Nephron progenitor cell (in vitro differentiated cells): ENCODE measurements around the gene OR7G3.

Experiments
- DNase-seq: peaks from one replicate; pipeline ENCODE4 v3.0.0; 2021
- H3K27ac Mint-ChIP-seq: 2 replicates; pipeline ENCODE4 v1.8.0; 2021; ENCODE audit warnings: mild to moderate bottlenecking, moderate library complexity, mixed read lengths
- H3K27me3 Mint-ChIP-seq: 2 replicates; pipeline ENCODE4 v1.8.0; 2021; ENCODE audit warnings: mild to moderate bottlenecking, low read depth, mixed read lengths; ENCODE audit not compliant: poor library complexity
- H3K36me3 Mint-ChIP-seq: 2 replicates; pipeline ENCODE4 v1.8.0; 2021; ENCODE audit warnings: low read depth, mixed read lengths
- H3K4me1 Mint-ChIP-seq: 2 replicates; pipeline ENCODE4 v1.8.0; 2021; ENCODE audit warnings: mixed read lengths
- H3K4me3 Mint-ChIP-seq: 2 replicates; pipeline ENCODE4 v1.8.0; 2021; ENCODE audit warnings: mild to moderate bottlenecking, moderate library complexity, mixed read lengths
- H3K9me3 Mint-ChIP-seq: 2 replicates; pipeline ENCODE4 v1.8.0; 2021; ENCODE audit warnings: mild to moderate bottlenecking, moderate library complexity, mixed read lengths
- CTCF ChIP-seq: fragments of 200-600 bp; sonication (generic); IDR thresholded peaks from 2 replicates; pipeline ENCODE4 v1.5.0; 2021; ENCODE audit warnings: antibody characterized with exemption

OR7G3 gene

GRCh38 chr19:9107375-9107774 is 19.4 kb downstream of the OR7G3 start, which contains the start of gene OR7G2:
Gene OR7G2 (minus strand): TSS chr19:9107475. CDS start chr19:9103243, 4,232 bp downstream.
- no peak for DNase-seq
- Mint-ChIP-seq H3K4me1 (no peaks in the 10 kb centered on the region), H3K4me3 (no peak within 1 kb of the TSS), H3K9me3 (peaks cover 73% of the 10 kb centered on the region), H3K36me3 (no peaks in the 10 kb centered on the region), H3K27ac (no peak within 1 kb of the TSS), H3K27me3 (peaks cover 3% of the 10 kb centered on the region)
- TF ChIP-seq CTCF: no peak

GRCh38 chr19:9086761-9087160 is 40.0 kb downstream of the OR7G3 start, which contains the start of gene OR1M1:
Gene OR1M1 (plus strand): TSS chr19:9087061. CDS start chr19:9093245, 6,184 bp downstream.
- Mint-ChIP-seq H3K9me3 (peaks cover 36% of the 10 kb centered on the region), H3K36me3 (no peaks in the 10 kb centered on the region), H3K4me3 (no peak within 1 kb of the TSS), H3K4me1 (no peaks in the 10 kb centered on the region), H3K27me3 (peaks cover 16% of the 10 kb centered on the region), H3K27ac (no peak within 1 kb of the TSS)
- TF ChIP-seq CTCF: no peak
- DNase-seq: no peak

GRCh38 chr19:9078651-9079050 is 48.1 kb downstream of the OR7G3 start:
- H3K4me3 Mint-ChIP-seq: no peak overlapping the region
- no peak for TF ChIP-seq CTCF
- H3K9me3 Mint-ChIP-seq: no peaks in the 10 kb centered on the region
- no peak overlapping the region for H3K27ac Mint-ChIP-seq
- H3K36me3 Mint-ChIP-seq: no peaks in the 10 kb centered on the region
- DNase-seq: no peak
- peaks cover 43% of the 10 kb centered on the region for H3K4me1 Mint-ChIP-seq
- no peaks in the 10 kb centered on the region for H3K27me3 Mint-ChIP-seq

- no peak overlapping the region for H3K4me3 Mint-ChIP-seq
- TF ChIP-seq CTCF: no peak
- no peaks in the 10 kb centered on the region for H3K27me3 Mint-ChIP-seq
- no peaks in the 10 kb centered on the region for H3K36me3 Mint-ChIP-seq
- no peak for DNase-seq
- H3K27ac Mint-ChIP-seq: peak overlapping the region; percentile 22
- no peaks in the 10 kb centered on the region for H3K9me3 Mint-ChIP-seq
- peaks cover 44% of the 10 kb centered on the region for H3K4me1 Mint-ChIP-seq
Measured at GRCh38 chr19:9076901-9077300, 49.8 kb downstream of the OR7G3 start.
